ENCODE measurements around the gene ARHGAP21. TPM values are rescaled to one million over a fixed set of nuclear protein-coding genes. Genes with fewer than 3 reads are reported as not detected.
"Not testable (repeated sequence)": the region's sequence is repeated elsewhere in the genome, so short reads cannot be mapped to it uniquely, and the experiment has no call there.

ARHGAP21 gene
- total RNA-seq, 1 donor from 2014 or later = 80.6 TPM

- FAIRE-seq (no peak), DNase-seq (ENCODE audit: low read depth) (no peak)
- Histone ChIP-seq H3K4me3 (ENCODE audit: low read depth, low read length) (no peak overlapping the region), H3K27me3 (ENCODE audit: control insufficient read depth, insufficient read depth, low read length) (no peaks in the 10 kb centered on the region), H3K36me3 (ENCODE audit: control insufficient read depth, insufficient read depth, low read length) (peaks cover 2% of the 10 kb centered on the region)
- no peak for TF ChIP-seq CTCF (IDR thresholded peaks at IDR 0.05; ENCODE audit: insufficient read depth, low read length, severe bottlenecking)
These were observed 100.3 kb downstream of the ARHGAP21 start for GRCh38 chr10:24623383-24623782.

GRCh38 chr10:24622781-24623301, 100.8 kb downstream of the ARHGAP21 start:
- no peak for FAIRE-seq
- no peaks in the 10 kb centered on the region for H3K27me3 ChIP-seq (ENCODE audit: control insufficient read depth, insufficient read depth, low read length)
- no peak for TF ChIP-seq CTCF (IDR thresholded peaks at IDR 0.05; ENCODE audit: insufficient read depth, low read length, severe bottlenecking)
- no peak overlapping the region for H3K4me3 ChIP-seq (ENCODE audit: low read depth, low read length)
- H3K36me3 ChIP-seq (ENCODE audit: control insufficient read depth, insufficient read depth, low read length) = peaks cover 1% of the 10 kb centered on the region
- no peak for DNase-seq (ENCODE audit: low read depth)

GRCh38 chr10:24621035-24621795, 102.5 kb downstream of the ARHGAP21 start:
- H3K27me3 ChIP-seq (ENCODE audit: control insufficient read depth, insufficient read depth, low read length); H3K4me3 ChIP-seq (ENCODE audit: low read depth, low read length); H3K36me3 ChIP-seq (ENCODE audit: control insufficient read depth, insufficient read depth, low read length): not testable (repeated sequence)
- FAIRE-seq (peak; percentile 99), DNase-seq (ENCODE audit: low read depth) (peak; percentile 55)

- not testable (repeated sequence) for FAIRE-seq; DNase-seq (ENCODE audit: low read depth); H3K36me3 ChIP-seq (ENCODE audit: control insufficient read depth, insufficient read depth, low read length); H3K4me3 ChIP-seq (ENCODE audit: low read depth, low read length); H3K27me3 ChIP-seq (ENCODE audit: control insufficient read depth, insufficient read depth, low read length)
These were observed 103.7 kb downstream of the ARHGAP21 start for GRCh38 chr10:24619994-24620310.

- FAIRE-seq; DNase-seq (ENCODE audit: low read depth); H3K27me3 ChIP-seq (ENCODE audit: control insufficient read depth, insufficient read depth, low read length); H3K4me3 ChIP-seq (ENCODE audit: low read depth, low read length); H3K36me3 ChIP-seq (ENCODE audit: control insufficient read depth, insufficient read depth, low read length): not testable (repeated sequence)
These were observed 104.2 kb downstream of the ARHGAP21 start for GRCh38 chr10:24619291-24619993.

- Histone ChIP-seq H3K27me3 (ENCODE audit: control insufficient read depth, insufficient read depth, low read length) (no peaks in the 10 kb centered on the region), H3K4me3 (ENCODE audit: low read depth, low read length) (no peak overlapping the region), H3K36me3 (ENCODE audit: control insufficient read depth, insufficient read depth, low read length) (peaks cover 1% of the 10 kb centered on the region)
- no peak for TF ChIP-seq CTCF (IDR thresholded peaks at IDR 0.05; ENCODE audit: insufficient read depth, low read length, severe bottlenecking)
- no peak for FAIRE-seq
- DNase-seq (ENCODE audit: low read depth) = peak; percentile 17
These were observed 105.3 kb downstream of the ARHGAP21 start for GRCh38 chr10:24618401-24618800.

- FAIRE-seq (no peak), DNase-seq (ENCODE audit: low read depth) (peak; percentile 38)
These were observed 105.8 kb downstream of the ARHGAP21 start for GRCh38 chr10:24617771-24618396.

More at GRCh38 chr10:24617771-24618396, 105.8 kb downstream of the ARHGAP21 start:
- H3K36me3 ChIP-seq (ENCODE audit: control insufficient read depth, insufficient read depth, low read length) = peaks cover 1% of the 10 kb centered on the region
- H3K27me3 ChIP-seq (ENCODE audit: control insufficient read depth, insufficient read depth, low read length) = no peaks in the 10 kb centered on the region
- TF ChIP-seq CTCF (IDR thresholded peaks at IDR 0.05; ENCODE audit: insufficient read depth, low read length, severe bottlenecking) = peak; percentile 84
- H3K4me3 ChIP-seq (ENCODE audit: low read depth, low read length) = no peak overlapping the region

Measured in bronchial epithelial cell (primary cell).